Activated naive CD4-positive, alpha-beta T cell (primary cell): Measurements from ENCODE around the gene PDIA2.
"Not testable (repeated sequence)": the region's sequence is repeated elsewhere in the genome, so short reads cannot be mapped to it uniquely, and the experiment has no call there.

Source experiments
- DNase-seq, 4 experiments: peaks; one replicate each; lab custom pipeline; 2025; lab: John Stamatoyannopoulos, UW

PDIA2 gene

DNA sequence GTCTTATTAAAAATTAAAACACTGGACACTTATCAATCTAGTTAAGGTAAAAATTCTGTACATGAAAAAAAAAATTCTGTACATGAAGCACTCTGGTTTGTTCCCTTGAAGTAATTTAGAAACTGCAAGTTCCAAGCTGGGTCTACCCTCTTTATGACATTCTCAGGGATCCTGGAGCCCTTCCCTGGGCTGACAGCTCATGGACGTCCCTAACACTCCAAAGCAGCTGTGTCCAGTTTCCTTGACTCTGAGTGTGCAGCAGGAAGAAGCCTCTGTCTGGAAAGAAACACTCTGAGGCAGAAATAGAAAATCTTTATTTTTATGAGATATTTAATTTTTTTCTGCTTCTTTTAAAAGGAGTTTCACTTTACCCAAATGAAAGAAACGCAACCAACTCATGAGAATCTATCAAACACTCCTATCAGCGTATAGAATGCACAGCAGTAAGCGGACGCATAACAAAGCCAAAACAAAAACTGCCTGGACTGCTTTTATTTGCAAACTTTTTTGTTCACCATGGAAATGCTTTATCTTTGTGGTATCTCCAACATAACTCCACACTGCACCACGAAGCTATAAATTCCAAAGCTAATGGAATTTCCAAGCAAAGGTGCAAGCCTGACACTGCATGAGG is 48.3 kb downstream of the PDIA2 start:
- DNase-seq = not testable (repeated sequence)

DNA sequence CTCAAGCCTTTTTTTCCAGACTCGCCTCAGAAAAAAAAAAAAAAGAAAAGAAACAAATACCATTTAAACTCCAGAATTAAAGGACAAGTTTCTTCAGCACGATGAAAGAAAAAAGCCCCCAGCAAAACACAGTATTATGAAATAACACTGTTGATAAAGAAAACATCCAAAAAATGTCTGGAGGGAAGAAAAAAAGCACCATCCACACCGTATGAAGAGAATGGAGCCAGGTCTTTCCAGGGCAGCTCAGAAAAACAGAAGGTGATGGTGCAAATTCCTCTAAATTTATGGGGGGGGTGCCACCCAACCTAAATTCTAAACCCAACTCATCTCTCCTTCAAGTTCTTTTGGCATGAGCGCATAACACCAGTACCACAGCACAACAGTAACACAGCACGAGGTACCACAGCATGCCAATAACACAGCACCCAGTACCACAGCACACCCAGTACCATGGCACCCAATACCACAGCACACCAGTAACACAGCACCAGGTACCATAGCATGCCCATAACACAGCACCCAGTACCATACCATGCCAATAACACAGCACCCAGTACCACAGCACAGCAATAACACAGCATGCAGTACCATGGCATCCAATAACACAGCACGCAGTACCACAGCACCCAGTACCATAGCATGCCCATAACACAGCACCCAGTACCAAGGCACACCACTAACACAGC is 50.6 kb downstream of the PDIA2 start:
- DNase-seq = no peak

DNA sequence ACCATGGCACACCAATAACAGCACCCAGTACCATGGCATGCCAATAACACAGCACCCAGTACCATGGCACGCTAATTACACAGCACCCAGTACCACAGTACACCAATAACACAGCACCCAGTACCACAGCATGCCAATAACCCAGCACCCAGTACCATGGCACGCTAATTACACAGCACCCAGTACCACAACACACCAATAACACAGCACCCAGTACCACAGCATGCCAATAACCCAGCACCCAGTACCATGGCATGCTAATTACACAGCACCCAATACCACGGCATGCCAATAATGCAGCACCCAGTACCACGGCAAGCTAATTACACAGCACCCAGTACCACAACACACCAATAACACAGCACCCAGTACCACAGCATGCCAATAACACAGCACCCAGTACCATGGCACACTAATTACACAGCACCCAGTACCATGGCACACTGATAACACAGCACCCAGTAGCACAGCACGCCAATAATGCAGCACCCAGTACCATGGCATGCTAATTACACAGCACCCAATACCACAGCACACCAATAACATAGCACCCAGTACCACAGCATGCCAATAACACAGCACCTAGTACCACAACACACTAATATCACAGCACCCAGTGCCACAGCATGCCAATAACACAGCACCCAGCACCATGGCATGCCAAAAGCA is 51.3 kb downstream of the PDIA2 start:
- not testable (repeated sequence) for DNase-seq

DNA sequence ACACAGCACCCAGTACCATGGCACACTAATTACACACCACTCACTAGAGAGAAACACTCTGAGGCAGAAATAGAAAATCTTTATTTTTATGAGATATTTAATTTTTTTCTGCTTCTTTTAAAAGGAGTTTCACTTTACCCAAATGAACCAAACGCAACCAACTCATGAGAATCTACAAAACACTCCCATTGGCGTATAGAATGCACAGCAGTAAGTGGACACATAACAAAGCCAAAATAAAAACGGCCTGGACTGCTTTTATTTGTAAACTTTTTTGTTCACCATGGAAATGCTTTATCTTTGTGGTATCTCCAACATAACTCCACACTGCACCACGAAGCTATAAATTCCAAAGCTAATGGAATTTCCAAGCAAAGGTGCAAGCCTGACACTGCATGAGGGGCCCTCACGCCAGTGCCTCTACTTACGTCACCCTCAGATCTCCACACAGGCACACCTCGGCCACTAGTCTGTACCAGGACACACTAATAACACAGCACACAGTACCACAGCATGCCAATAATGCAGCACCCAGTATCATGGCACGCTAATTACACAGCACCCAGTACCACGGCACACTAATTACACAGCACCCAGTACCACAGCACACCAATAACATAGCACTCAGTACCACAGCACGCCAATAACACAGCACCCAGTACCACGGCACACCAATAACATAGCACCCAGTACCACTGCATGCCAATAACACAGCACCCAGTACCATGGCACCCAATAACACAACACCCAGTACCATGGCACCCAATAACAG is 52.1 kb downstream of the PDIA2 start:
- not testable (repeated sequence) for DNase-seq

DNA sequence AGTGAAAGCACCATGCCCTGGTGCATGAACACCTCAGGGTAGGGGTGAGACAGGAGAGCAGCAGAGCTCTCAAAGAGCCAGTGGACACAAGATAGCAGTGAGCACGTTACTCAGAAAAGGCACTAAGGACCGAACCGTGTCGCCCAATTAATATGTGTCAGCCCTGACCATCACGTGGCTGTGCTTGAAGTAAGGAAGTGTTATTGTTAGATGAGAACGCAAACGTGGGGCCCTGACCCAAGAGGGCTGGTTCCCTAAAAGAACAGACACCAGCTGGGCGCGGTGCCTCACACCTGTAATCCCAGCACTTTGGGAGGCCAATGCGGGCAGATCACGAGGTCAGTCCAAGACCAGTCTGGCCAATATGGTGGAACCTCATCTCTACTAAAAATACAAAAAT is 53.3 kb downstream of the PDIA2 start:
- no peak for DNase-seq
